GM04504 (cell line): ENCODE measurements around the gene PPIG.
"Not testable (repeated sequence)": the region's sequence is repeated elsewhere in the genome, so short reads cannot be mapped to it uniquely, and the experiment has no call there.

Source experiments
- DNase-seq: peaks from one replicate; pipeline ENCODE4 v3.0.0-alpha.2; 2012; ENCODE audit warnings: low read depth

The PPIG gene

DNA sequence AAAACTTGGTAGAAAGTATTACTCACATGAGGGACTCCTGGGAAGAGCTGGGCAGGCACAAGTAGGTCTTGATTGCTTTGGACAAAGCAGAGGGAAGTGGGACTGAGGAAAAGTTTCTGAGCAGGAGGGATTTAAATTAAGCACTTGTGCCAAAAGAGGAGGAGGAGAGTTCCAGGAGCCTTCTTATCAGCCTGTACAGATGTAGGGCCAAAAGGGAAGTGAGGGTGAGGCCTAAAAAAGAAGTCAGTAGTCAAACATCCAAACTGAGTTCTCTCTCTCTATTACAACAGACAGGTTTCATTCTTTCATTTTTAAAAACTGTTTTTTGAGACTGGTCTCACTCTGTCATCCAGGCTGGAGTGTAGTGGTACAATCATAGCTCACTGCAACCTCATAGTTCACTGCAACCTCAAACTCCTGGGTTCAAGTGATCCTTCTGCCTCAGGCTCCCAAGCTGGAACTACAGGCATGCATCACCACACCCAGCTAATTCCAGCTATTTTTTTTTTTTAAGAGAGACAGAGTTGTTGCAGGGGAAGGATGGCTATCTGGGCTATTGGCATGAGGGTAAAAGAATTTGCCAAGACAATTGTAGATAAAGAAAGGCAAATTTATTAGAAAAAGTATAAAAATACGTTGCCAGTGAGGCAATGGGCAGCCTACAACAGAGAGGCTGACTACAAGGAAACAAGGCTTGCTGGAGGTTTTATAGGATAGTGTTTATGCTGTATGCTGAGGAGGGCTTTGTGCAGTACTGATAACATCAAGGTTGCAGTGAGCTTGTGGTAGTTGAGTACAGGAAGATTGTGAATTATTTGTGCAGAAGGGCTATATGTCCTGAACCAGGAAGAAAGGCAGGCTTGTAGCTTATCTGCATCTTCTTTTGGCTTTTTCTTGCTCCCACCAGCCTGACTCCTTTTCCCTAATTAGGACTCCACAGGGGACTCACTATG lies 81.1 kb downstream of the PPIG start:
- DNase-seq: no peak

DNA sequence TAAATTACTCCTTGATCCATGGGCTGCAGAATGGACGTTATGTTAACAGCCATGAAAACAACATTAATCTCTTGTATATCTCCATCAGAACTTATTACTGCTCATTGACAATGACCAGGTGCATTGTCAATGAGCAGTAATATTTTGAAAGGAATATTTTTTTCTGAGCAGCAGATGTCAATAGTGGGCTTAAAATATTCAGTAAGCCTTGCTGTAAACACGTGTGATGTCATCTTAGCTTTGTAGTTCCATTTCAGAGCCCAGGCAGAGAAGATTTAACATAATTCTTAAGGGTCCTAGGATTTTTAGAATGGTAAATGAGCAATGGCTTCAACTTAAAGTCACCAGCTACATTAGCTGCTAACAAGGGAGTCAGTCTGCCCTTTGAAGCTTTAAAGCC lies 83.4 kb downstream of the PPIG start:
- no peak for DNase-seq

DNA sequence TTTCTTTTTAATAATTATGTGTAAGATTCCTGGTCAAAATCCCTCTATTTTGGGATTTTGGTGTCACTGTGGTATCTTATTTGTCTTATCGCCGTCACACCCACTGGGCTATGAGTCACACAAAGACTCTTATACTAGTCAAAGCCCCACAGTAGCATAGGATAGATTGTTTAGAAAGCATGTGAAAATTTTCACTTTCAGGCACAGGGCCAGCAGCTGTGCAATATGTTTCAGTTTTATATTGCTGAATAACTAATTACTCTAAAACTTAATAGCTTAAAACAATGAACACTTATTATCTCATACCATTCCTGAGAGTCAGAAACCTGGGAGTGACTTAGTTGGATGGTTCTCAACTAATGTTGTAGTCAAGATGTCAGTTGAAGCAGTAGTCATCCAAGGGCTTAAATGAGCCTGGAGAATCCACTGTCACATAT lies 86.1 kb downstream of the PPIG start:
- peak; percentile 3 for DNase-seq

DNA sequence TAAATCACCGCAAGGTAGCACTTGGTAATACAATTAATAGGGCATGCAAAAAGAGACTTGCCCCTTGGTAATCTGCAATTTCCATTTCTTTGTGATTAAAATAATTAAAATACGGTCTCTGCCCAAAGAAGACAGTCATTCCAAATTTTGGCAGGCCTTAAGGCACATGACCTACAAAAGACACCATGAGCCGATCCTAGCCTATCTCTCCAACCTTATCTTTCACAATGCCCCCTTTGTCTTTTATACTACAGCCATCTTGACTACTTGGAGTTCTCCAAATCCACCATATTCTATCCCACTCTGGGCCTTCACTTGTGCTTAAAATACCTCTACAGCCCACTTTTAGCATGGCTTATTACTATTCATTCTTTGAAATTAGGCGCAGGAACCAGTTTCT lies 86.8 kb downstream of the PPIG start:
- DNase-seq: no peak

DNA sequence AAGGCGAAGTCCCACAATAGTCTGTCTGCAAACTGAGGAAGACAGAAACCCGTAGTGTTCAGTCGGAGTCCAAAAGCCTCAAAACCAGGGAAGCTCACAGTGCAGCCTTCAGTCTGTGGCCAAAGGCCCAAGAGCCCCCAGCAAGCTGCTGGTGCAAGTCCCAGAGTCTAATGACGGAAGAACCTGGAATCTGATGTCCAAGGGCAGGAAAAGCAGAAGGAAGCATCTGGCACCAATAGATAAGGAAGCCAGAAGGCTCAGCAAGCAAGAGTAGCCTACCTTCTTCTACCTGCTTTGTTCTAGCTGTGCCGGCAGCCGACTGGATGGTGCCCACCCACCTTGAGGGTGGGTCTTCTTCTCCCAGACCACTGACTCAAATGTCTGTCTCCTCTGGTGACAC lies 88.3 kb downstream of the PPIG start:
- DNase-seq: no peak

DNA sequence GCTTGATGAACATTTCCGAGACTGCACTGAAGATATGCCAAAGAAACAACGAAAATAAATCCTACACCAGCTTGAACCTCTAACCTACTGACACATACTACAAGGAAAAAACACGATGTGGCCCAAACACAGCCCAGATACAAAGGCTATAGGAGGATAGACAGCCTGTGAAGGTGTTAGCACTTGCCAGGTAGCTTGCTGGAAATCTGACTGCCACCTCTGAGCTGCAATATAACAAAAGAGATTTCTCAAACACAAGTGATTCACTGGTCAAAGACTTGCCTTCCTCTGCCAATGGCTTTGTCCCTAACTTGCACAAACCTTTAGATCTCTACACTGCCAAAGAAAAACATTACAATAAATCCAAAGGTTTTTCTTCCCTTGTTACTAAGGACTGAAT lies 89.0 kb downstream of the PPIG start:
- no peak for DNase-seq

DNA sequence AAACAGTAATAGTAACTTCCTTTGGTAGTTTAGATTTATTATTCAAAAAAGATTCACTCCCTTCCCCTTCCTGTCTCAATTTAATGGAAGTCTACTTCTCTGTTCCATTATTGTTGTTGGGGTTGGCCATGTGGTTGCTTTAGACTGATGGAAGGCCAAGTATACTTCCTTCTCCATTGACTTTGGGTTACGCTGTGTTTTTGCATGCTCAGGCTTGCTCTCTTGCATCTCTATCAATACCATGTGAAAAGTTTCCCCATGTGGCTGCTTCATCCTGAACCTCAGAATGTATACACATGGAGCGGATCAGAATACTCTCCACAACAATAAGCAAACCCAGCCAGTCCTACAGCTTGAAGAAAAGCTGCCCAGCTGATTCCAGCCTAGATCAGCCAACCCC lies 89.8 kb downstream of the PPIG start:
- no peak for DNase-seq

DNA sequence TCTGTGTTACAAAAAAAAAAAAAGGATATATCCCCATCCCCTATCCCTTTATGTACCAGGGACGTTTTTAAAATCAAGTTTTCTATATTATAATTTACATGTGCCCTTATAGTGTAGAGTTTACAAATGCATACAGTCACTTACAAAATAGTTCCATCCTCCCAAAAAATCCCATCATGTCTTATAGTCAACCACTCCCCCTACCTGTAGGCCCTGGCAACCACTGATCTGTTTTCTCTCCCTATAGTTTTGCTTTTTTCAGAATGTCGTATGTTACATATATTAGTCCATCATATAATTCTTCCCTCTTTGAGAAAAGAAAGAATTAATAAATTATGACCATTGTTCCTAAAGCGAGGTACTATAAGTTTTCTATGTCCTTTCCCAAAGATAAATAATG lies 92.2 kb downstream of the PPIG start:
- no peak for DNase-seq

DNA sequence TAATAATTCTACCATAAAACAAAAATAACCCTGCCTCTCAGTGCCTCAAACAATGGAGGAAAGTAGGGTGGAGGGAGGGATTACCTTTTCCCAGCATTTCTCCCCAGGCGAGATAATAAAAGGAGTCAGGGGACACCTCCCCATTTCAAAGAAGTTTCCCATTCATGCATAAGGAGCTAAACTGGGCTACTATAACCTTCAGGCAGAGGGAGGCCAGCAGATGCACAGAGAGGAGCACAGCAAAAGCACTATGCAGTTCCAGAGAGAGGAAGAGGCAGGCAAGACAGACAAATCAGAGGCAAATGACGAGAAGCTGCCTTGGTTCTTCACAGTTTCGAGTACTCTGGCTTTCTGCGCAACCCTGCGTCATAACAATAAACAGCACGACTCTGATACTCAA lies 92.7 kb downstream of the PPIG start:
- DNase-seq: no peak

DNA sequence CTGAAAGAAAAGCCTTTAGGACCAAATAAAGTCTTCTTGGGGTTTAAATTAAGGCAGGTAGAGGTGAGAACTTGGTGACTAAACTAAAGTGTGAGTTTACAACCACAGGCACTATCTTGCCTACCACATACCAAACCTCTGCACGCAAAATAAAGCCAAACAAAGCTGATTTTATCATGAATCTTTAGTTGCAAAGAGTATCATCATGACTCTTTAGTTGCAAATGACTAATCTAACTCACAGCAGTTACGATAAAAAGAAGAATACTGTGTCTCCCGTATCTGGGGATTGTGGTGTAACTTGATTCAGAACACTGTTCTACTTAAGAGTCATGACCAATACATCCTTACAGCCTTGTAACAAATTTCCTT lies 98.9 kb downstream of the PPIG start:
- DNase-seq: no peak

DNA sequence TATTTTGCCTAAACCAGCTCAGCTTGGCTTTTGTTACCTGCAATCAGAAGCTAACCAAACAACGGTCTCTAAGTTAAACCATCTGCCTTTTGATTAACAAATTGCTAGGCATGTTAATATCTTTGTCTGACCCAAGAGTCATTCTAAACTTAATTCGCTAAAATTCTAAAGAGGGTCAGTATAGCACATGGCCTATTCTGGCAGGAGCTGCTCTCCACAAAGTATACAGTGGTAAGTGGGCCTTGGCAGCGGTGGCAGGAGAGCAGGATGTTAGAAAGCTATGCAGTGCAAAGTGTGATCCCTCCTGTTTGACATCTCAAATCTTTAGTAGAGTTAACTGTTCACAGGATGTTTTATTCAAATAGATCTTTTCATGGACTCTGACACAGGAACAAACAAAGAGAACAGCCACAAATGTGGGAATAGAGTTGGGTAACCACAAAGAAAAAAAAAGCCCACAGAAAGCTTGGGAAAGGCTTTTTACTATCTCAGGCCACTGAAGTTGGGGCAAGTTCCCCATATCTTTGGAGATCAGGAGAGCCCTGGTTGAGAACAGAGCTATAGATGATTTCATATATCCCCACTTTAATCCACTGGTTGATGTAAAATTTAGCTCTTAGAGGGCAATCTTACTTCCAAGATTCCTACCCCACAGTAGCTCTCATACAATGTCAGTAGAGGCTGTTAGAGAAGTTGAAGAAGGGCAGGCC lies 99.4 kb downstream of the PPIG start:
- no peak for DNase-seq

DNA sequence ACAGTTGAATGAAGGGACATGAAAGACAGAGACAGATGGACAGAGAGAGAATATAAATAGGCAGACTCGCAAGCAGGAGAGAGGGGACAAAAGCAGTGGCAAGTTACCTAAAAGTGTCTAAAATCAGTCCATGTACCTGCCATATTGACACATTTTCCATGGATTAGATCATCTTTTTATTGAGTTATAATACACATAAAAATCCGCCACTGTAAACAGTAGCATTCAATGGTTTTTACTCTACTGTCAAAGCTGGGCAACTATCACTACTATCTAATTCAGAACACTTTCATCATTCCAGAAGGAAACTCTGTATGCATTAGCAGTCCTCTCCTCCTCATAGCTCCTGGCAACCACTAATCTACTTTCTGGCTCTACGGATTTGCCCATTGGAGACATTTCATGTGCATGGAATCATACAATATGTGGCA lies 100.0 kb downstream of the PPIG start:
- no peak for DNase-seq

DNA sequence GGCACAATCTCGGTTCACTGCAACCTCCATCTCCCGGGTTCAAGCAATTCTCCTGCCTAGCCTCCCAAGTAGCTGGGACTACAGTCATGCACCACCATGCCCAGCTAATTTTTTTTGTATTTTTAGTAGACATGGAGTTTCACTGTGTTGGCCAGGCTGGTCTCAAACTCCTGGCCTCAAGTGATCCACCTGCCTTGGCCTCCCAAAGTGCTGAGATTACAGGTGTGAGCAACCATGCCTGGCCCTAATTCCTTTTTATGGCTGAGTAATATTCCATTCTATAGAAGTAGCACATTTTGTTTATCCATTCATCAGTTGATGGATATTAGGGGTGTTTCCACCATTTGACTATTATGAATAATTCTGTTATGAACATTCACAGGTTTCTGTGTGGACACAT lies 100.6 kb downstream of the PPIG start:
- DNase-seq: not testable (repeated sequence)

DNA sequence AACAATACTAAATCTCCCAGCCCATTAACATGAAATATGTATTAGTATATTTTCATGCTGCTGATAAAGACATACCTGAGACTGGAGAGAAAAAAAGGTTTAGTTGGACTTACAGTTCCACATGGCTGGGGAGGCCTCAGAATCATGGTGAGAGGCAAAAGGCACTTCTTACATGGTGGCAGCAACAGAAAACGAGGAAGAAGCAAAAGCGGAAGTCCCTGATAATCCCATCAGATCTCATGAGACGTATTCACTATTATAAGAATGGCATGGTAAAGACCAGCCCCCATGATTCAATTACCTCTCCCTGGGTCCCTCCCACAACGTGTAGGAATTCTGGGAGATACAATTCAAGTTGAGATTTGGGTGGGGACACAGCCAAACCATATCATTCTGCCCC lies 102.7 kb downstream of the PPIG start:
- not testable (repeated sequence) for DNase-seq

DNA sequence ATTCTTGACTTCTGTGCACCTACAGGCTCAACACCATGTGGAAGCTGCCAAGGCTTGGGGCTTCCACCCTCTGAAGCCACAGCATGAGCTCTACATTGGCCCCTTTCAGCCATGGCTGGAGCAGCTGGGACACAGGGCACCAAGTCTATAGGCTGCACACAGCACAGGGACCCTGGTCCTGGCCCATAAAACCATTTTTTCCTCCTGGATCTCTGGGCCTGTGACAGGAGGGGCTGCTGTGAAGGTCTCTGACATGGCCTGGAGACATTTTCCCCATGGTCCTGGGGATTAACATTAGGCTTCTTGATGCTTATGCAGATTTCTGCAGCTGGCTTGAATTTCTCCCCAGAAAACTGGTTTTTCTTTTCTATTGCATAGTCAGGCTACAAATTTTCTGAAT lies 103.8 kb downstream of the PPIG start:
- DNase-seq: not testable (repeated sequence)

DNA sequence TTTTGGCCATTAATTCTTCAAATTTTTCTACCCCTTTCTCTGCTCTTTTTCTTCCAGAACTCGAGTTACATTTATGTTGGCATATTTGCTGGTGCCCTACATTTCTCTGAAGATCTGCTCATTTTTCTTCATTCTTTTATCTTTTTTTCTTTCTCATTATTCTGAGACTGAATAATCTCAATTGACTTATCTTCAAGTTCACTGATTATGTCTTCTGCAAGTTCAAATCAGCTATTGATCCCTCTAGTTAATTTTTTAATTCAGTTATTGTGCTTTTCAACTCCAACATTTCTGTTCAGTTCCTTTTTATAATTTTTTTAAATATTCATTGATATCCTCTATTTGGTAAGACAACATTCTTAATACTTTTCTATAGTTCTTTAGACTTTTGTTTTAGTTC lies 106.8 kb downstream of the PPIG start:
- DNase-seq: no peak
